Upper lobe of left lung (tissue), 4 donors: ENCODE measurements around the gene UBD.

Experiments
- EP300 ChIP-seq, 4 donors: sonication (generic); formaldehyde crosslinking; IDR thresholded peaks; one replicate each; pipeline ENCODE4 v1.5.1; 2017; ENCODE audit warnings: antibody characterized with exemption in 4 of 4, control low read depth in 2 of 4
- POLR2A ChIP-seq, 4 donors: fragments of 450-650 bp; IDR thresholded peaks; one replicate each; pipeline ENCODE4 v1.5.1; 2016 to 2017; ENCODE audit warnings: antibody characterized with exemption in 4 of 4, mild to moderate bottlenecking in 2 of 4
- TF ChIP-seq, protein P1 (sequence below), 6 experiments: fragments of 450-650 bp in 4 of 6; fragments of 200-600 bp in 2 of 6; sonication (generic) in 2 of 6; IDR thresholded peaks; one replicate each; pipeline ENCODE4 v1.5.1; 2016 to 2019; ENCODE audit warnings: antibody characterized with exemption in 6 of 6

- TF ChIP-seq POLR2A (IDR thresholded peaks at IDR 0.05) (no peak), EP300 (IDR thresholded peaks at IDR 0.05) (no peak)
- TF ChIP-seq, protein P1, sequence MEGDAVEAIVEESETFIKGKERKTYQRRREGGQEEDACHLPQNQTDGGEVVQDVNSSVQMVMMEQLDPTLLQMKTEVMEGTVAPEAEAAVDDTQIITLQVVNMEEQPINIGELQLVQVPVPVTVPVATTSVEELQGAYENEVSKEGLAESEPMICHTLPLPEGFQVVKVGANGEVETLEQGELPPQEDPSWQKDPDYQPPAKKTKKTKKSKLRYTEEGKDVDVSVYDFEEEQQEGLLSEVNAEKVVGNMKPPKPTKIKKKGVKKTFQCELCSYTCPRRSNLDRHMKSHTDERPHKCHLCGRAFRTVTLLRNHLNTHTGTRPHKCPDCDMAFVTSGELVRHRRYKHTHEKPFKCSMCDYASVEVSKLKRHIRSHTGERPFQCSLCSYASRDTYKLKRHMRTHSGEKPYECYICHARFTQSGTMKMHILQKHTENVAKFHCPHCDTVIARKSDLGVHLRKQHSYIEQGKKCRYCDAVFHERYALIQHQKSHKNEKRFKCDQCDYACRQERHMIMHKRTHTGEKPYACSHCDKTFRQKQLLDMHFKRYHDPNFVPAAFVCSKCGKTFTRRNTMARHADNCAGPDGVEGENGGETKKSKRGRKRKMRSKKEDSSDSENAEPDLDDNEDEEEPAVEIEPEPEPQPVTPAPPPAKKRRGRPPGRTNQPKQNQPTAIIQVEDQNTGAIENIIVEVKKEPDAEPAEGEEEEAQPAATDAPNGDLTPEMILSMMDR (IDR thresholded peaks at IDR 0.05): no peak
These were observed 32.1 kb upstream of the UBD start for GRCh38 chr6:29591677-29592076.
